Measurements from ENCODE around the gene PID1. TPM values are rescaled to one million over a fixed set of nuclear protein-coding genes. Genes with fewer than 3 reads are reported as not detected.

The PID1 gene
- total RNA-seq, 1 donor from 2014 or later = 5.3 TPM

DNA sequence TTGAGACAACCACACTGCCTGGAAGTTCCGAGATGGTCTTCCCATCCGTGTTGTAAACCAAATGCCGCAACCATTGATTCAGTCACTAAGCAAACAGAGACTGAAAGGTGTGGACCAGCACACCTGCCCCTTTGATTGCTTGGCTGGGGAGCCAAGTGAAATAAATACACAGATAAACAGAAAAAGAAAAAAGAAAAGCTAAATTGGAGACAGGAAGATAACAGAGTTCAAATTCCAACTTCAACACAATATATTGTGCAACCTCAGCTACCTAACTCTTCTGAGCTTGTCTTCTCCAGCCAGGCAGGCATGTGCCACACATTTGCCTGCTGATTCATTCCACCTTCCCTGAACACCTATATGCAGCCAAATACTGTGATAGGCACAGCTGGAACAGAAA, 110.9 kb downstream of the PID1 start:
- peaks cover 4% of the 10 kb centered on the region for H3K27me3 Mint-ChIP-seq (ENCODE audit: unreplicated experiment)
- DNase-seq = no peak
- H3K4me1 Mint-ChIP-seq (ENCODE audit: low read depth, unreplicated experiment) = peaks cover 7% of the 10 kb centered on the region
- no peak overlapping the region for H3K4me3 Mint-ChIP-seq (ENCODE audit: unreplicated experiment)
- H3K27ac Mint-ChIP-seq (ENCODE audit: unreplicated experiment) = no peak overlapping the region
- no peaks in the 10 kb centered on the region for H3K36me3 Mint-ChIP-seq (ENCODE audit: unreplicated experiment)
- H3K9me3 Mint-ChIP-seq (ENCODE audit: unreplicated experiment) = no peaks in the 10 kb centered on the region
- TF ChIP-seq, protein P1, sequence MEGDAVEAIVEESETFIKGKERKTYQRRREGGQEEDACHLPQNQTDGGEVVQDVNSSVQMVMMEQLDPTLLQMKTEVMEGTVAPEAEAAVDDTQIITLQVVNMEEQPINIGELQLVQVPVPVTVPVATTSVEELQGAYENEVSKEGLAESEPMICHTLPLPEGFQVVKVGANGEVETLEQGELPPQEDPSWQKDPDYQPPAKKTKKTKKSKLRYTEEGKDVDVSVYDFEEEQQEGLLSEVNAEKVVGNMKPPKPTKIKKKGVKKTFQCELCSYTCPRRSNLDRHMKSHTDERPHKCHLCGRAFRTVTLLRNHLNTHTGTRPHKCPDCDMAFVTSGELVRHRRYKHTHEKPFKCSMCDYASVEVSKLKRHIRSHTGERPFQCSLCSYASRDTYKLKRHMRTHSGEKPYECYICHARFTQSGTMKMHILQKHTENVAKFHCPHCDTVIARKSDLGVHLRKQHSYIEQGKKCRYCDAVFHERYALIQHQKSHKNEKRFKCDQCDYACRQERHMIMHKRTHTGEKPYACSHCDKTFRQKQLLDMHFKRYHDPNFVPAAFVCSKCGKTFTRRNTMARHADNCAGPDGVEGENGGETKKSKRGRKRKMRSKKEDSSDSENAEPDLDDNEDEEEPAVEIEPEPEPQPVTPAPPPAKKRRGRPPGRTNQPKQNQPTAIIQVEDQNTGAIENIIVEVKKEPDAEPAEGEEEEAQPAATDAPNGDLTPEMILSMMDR (IDR thresholded peaks at IDR 0.05; ENCODE audit: partially characterized antibody, unreplicated experiment) = no peak

DNA sequence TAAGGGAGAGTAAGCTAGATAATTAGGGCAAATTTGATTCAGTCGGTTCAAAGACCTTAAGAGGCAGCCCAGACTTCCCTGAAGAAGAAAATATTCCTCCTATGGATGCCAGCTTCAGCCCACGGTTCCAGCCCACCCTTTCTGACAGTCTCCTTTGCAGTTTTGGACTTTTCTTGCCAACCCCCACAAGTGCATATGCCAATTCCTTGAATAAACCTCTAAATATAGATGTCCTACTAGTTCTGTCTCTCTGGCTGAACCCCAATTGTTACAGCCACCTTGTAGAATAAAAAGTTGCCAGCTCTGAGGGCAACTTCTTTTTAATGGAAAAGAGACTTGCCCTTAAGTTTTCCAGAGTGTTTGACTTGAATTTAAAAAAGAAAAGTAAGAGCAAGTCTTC, 111.7 kb downstream of the PID1 start:
- H3K27ac Mint-ChIP-seq (ENCODE audit: unreplicated experiment) = no peak overlapping the region
- H3K36me3 Mint-ChIP-seq (ENCODE audit: unreplicated experiment) = no peaks in the 10 kb centered on the region
- TF ChIP-seq, protein P1 (IDR thresholded peaks at IDR 0.05; ENCODE audit: partially characterized antibody, unreplicated experiment) = no peak
- no peak overlapping the region for H3K4me3 Mint-ChIP-seq (ENCODE audit: unreplicated experiment)
- DNase-seq = no peak
- peaks cover 4% of the 10 kb centered on the region for H3K27me3 Mint-ChIP-seq (ENCODE audit: unreplicated experiment)
- H3K9me3 Mint-ChIP-seq (ENCODE audit: unreplicated experiment) = no peaks in the 10 kb centered on the region
- H3K4me1 Mint-ChIP-seq (ENCODE audit: low read depth, unreplicated experiment) = peaks cover 4% of the 10 kb centered on the region

DNA sequence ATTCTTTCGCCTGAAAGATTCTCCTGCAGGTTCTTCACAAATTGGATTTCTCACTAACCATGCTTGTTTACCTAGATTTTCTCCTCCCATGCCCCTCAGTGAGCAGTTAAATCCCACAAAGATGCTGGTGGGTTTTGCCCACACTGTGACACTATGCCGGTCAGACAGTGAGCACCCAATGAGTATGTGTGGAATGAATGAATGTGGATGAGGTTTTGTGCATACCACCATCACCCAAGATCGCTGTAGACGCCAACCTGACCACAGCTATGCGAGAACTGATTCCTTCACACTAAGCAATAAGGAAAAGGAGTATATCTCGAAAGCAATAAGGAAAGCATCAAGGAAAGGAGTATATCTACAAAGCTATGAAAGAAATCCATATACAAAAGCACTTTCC, 116.7 kb downstream of the PID1 start:
- H3K27ac Mint-ChIP-seq (ENCODE audit: unreplicated experiment) = no peak overlapping the region
- H3K4me3 Mint-ChIP-seq (ENCODE audit: unreplicated experiment) = no peak overlapping the region
- TF ChIP-seq, protein P1 (IDR thresholded peaks at IDR 0.05; ENCODE audit: partially characterized antibody, unreplicated experiment) = no peak
- H3K27me3 Mint-ChIP-seq (ENCODE audit: unreplicated experiment) = peaks cover 2% of the 10 kb centered on the region
- no peaks in the 10 kb centered on the region for H3K9me3 Mint-ChIP-seq (ENCODE audit: unreplicated experiment)
- H3K36me3 Mint-ChIP-seq (ENCODE audit: unreplicated experiment) = no peaks in the 10 kb centered on the region
- H3K4me1 Mint-ChIP-seq (ENCODE audit: low read depth, unreplicated experiment) = no peaks in the 10 kb centered on the region
- DNase-seq = no peak

DNA sequence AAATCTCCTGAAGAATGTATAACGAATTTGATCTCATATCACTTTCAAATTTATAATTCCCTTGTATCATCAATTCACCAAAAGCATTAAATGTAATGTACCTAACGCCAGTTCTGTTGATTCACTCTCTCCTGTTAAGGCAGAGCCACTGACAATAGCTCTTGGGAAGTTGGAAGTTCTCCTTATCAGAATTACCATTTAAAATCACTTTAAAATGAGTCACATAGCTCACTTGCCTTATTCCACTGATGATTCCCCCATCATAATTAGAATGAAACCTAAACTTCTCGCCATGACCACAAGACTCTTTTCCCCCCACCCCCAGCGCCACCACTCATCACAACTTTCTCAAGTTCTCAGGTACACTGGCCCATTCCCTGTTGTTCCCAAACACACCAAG, 117.1 kb downstream of the PID1 start:
- Mint-ChIP-seq H3K27ac (ENCODE audit: unreplicated experiment) (no peak overlapping the region), H3K36me3 (ENCODE audit: unreplicated experiment) (no peaks in the 10 kb centered on the region), H3K4me3 (ENCODE audit: unreplicated experiment) (no peak overlapping the region), H3K4me1 (ENCODE audit: low read depth, unreplicated experiment) (no peaks in the 10 kb centered on the region), H3K9me3 (ENCODE audit: unreplicated experiment) (no peaks in the 10 kb centered on the region), H3K27me3 (ENCODE audit: unreplicated experiment) (peaks cover 2% of the 10 kb centered on the region)
- TF ChIP-seq, protein P1 (IDR thresholded peaks at IDR 0.05; ENCODE audit: partially characterized antibody, unreplicated experiment) = no peak
- no peak for DNase-seq

DNA sequence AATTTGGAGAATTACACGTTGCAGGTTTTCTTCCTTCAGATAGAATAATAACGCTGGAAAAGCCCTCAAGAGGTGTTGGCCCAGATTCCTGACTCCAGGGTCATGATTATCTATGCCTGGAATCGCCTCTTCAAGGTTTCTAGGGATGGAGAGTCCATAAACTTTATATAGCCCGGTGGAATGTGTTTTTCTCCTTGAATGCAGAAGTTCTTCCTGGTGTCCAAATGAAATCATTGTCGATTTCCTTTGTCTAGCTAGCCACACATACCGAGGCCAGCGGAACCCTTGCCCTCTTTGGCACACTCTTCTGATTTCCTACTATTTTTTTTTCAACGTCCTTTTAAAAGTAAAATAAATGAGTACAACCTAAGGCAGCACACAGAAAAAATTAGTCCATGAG, 117.8 kb downstream of the PID1 start:
- DNase-seq = no peak
- no peaks in the 10 kb centered on the region for H3K4me1 Mint-ChIP-seq (ENCODE audit: low read depth, unreplicated experiment)
- H3K36me3 Mint-ChIP-seq (ENCODE audit: unreplicated experiment) = no peaks in the 10 kb centered on the region
- TF ChIP-seq, protein P1 (IDR thresholded peaks at IDR 0.05; ENCODE audit: partially characterized antibody, unreplicated experiment) = no peak
- H3K9me3 Mint-ChIP-seq (ENCODE audit: unreplicated experiment) = no peaks in the 10 kb centered on the region
- no peak overlapping the region for H3K27ac Mint-ChIP-seq (ENCODE audit: unreplicated experiment)
- H3K27me3 Mint-ChIP-seq (ENCODE audit: unreplicated experiment) = no peaks in the 10 kb centered on the region
- no peak overlapping the region for H3K4me3 Mint-ChIP-seq (ENCODE audit: unreplicated experiment)
